ENCODE data around the gene TLX2. TPM values are rescaled to one million over a fixed set of nuclear protein-coding genes. Genes with fewer than 3 reads are reported as not detected.

TLX2 gene
- total RNA-seq, 1 experiment from 2014 or later = 3.1 TPM

GRCh38 chr2:74502147-74502719 lies 12.0 kb upstream of the TLX2 start:
- no peaks in the 10 kb centered on the region for H3K9me2 ChIP-seq (replicated peaks; ENCODE audit: low read length)
- no peak overlapping the region for H3K4me2 ChIP-seq (ENCODE audit: low read length)
- TF ChIP-seq EZH2phosphoT487 (IDR thresholded peaks at IDR 0.05; ENCODE audit: borderline replicate concordance, low read length) = no peak
- no peak for TF ChIP-seq CTCF (conservative IDR thresholded peaks at IDR 0.05; ENCODE audit: low read depth, low read length)
- TF ChIP-seq EZH2 (IDR thresholded peaks at IDR 0.05; ENCODE audit: low read length, unreplicated experiment) = no peak
- H3K4me3 ChIP-seq (ENCODE audit: low read length) = no peak overlapping the region
- DNase-seq (no peak), ATAC-seq (no peak)
- no peaks in the 10 kb centered on the region for H3F3A ChIP-seq (ENCODE audit: low read length, unreplicated experiment)
- H3K79me2 ChIP-seq (ENCODE audit: low read length) = peaks cover 22% of the 10 kb centered on the region
- H4K20me1 ChIP-seq (ENCODE audit: low read length) = no peaks in the 10 kb centered on the region
- no peak overlapping the region for H3K27ac ChIP-seq (ENCODE audit: low read length)
- no peak overlapping the region for H2AFZ ChIP-seq (ENCODE audit: low read length)
- no peaks in the 10 kb centered on the region for H3K9me3 ChIP-seq (ENCODE audit: low read length)
- intact Hi-C loops (cut with micrococcal nuclease) = no loop called here
- H3K36me3 ChIP-seq (ENCODE audit: low read depth, low read length) = peaks cover 7% of the 10 kb centered on the region
- CTCF ChIA-PET = no interaction called here
- peaks cover 32% of the 10 kb centered on the region for H3K4me1 ChIP-seq (ENCODE audit: insufficient read depth, low read length)
- BruUV-seq (replicated peaks) = no TSS peak
- H3K9ac ChIP-seq (ENCODE audit: low read length) = no peak overlapping the region
- POLR2A ChIA-PET (ENCODE audit: unreplicated experiment) = no interaction called here
- no peaks in the 10 kb centered on the region for H3K27me3 ChIP-seq (ENCODE audit: low read length)

- Histone ChIP-seq H3K27me3 (ENCODE audit: low read length) (no peaks in the 10 kb centered on the region), H3K9me3 (ENCODE audit: low read length) (no peaks in the 10 kb centered on the region), H4K20me1 (ENCODE audit: low read length) (no peaks in the 10 kb centered on the region), H3K79me2 (ENCODE audit: low read length) (peaks cover 22% of the 10 kb centered on the region), H3K9me2 (replicated peaks; ENCODE audit: low read length) (no peaks in the 10 kb centered on the region), H3F3A (ENCODE audit: low read length, unreplicated experiment) (no peaks in the 10 kb centered on the region), H3K4me2 (ENCODE audit: low read length) (no peak overlapping the region), H3K27ac (ENCODE audit: low read length) (no peak overlapping the region), H3K9ac (ENCODE audit: low read length) (no peak overlapping the region), H3K36me3 (ENCODE audit: low read depth, low read length) (peaks cover 7% of the 10 kb centered on the region), H2AFZ (ENCODE audit: low read length) (no peak overlapping the region), H3K4me3 (ENCODE audit: low read length) (no peak overlapping the region), H3K4me1 (ENCODE audit: insufficient read depth, low read length) (peaks cover 28% of the 10 kb centered on the region)
- DNase-seq (no peak), ATAC-seq (no peak)
- POLR2A ChIA-PET (ENCODE audit: unreplicated experiment) = no interaction called here
- TF ChIP-seq CTCF (conservative IDR thresholded peaks at IDR 0.05; ENCODE audit: low read depth, low read length) (no peak), EZH2phosphoT487 (IDR thresholded peaks at IDR 0.05; ENCODE audit: borderline replicate concordance, low read length) (no peak), EZH2 (IDR thresholded peaks at IDR 0.05; ENCODE audit: low read length, unreplicated experiment) (no peak)
- CTCF ChIA-PET = no interaction called here
- intact Hi-C loops (cut with micrococcal nuclease) = no loop called here
- no TSS peak for BruUV-seq (replicated peaks)
Observed at GRCh38 chr2:74502720-74503505, 11.3 kb upstream of the TLX2 start.
